NB4 (cell line): ENCODE data around the gene TUBA1C.
A peak's percentile ranks its signal among the peaks of the same experiment; 100 is the strongest.
"Not testable (repeated sequence)": the region's sequence is repeated elsewhere in the genome, so short reads cannot be mapped to it uniquely, and the experiment has no call there.

Experiments used
- DNase-seq: peaks from one replicate; pipeline ENCODE4 v3.0.0; 2010; ENCODE audit warnings: low read depth
- H3K4me3 ChIP-seq: one replicate; pipeline ENCODE4 v1.5.1; 2011; ENCODE audit warnings: mild to moderate bottlenecking, low read depth, low read length, moderate library complexity
- MYC ChIP-seq: IDR thresholded peaks from 2 replicates; pipeline ENCODE4 v1.6.1; 2011; ENCODE audit warnings: low read depth, low read length
- POLR2A ChIP-seq: IDR thresholded peaks from 2 replicates; pipeline ENCODE4 v1.6.1; 2011; ENCODE audit warnings: mild to moderate bottlenecking; ENCODE audit not compliant: insufficient read length; ENCODE audit errors: extremely low read depth
- TF ChIP-seq, protein P1 (sequence below): IDR thresholded peaks from 2 replicates; pipeline ENCODE4 v1.6.1; 2011; ENCODE audit warnings: low read depth, low read length
- TF ChIP-seq, protein P2 (sequence below): IDR thresholded peaks from one replicate; pipeline ENCODE4 v1.5.1; 2012; ENCODE audit warnings: low read depth, low read length

TUBA1C gene

DNA sequence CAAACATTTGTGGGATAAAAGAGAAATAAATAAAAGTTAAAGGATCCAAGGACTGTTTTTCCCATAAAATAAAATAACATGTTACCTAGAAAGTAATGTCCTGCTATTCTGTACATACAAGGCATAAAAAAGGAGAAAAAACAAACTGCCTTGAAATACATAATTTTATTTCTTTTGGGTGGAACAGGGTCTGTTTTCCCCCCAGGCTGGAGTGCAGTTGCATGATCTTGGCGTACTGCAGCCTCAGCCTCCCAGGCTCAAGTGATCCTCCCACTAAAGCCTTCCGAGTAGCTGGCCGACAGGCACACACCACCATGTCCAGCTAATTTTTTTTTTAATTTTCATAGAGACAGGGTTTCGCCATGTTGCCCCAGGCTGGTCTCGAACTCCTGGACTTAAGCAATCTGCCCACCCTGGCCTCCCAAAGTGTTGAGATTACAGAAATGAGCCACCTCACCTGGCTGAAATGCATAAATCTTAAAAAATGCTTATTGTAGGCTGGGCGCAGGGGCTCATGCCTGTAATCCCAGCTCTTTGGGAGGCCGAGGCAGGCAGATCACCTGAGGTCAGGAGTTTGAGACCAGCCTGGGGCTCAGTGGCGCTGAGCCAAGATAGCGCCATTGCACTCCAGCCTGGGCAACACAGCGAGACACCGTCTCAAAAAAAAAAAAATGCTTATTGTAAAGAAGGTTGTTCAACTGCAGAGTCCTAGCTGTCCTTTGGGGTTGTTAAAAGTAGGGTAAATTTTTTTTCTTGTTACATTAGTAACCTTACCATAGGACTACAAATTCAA lies 4.1 kb upstream of the TUBA1C start:
- no peak overlapping the region for H3K4me3 ChIP-seq
- no peak for DNase-seq
- TF ChIP-seq, protein P1, sequence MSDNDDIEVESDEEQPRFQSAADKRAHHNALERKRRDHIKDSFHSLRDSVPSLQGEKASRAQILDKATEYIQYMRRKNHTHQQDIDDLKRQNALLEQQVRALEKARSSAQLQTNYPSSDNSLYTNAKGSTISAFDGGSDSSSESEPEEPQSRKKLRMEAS: no peak
- TF ChIP-seq, protein P2, sequence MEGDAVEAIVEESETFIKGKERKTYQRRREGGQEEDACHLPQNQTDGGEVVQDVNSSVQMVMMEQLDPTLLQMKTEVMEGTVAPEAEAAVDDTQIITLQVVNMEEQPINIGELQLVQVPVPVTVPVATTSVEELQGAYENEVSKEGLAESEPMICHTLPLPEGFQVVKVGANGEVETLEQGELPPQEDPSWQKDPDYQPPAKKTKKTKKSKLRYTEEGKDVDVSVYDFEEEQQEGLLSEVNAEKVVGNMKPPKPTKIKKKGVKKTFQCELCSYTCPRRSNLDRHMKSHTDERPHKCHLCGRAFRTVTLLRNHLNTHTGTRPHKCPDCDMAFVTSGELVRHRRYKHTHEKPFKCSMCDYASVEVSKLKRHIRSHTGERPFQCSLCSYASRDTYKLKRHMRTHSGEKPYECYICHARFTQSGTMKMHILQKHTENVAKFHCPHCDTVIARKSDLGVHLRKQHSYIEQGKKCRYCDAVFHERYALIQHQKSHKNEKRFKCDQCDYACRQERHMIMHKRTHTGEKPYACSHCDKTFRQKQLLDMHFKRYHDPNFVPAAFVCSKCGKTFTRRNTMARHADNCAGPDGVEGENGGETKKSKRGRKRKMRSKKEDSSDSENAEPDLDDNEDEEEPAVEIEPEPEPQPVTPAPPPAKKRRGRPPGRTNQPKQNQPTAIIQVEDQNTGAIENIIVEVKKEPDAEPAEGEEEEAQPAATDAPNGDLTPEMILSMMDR: no peak
- TF ChIP-seq MYC (no peak), POLR2A (no peak)

DNA sequence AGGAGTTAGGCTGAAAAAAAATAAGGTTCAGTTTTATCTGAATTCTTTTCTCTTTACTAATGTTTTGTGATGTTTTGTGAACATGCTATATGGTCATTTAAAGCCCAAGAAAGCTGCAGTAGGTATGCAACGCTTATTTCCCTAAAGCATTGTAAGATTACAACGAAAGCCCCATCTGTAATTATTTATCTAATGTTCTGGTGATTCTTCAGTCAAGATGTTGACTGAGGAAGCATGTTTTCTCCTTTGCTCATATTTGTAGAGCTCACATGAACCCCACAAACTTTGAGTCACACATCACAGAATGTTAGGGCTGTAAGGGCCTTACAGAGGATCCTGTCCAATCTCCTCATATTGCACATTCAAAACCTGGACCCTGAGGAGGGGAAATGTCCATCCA lies 3.2 kb upstream of the TUBA1C start:
- TF ChIP-seq, protein P2: no peak
- TF ChIP-seq, protein P1: no peak
- TF ChIP-seq MYC (no peak), POLR2A (no peak)
- no peak overlapping the region for H3K4me3 ChIP-seq
- DNase-seq: no peak

DNA sequence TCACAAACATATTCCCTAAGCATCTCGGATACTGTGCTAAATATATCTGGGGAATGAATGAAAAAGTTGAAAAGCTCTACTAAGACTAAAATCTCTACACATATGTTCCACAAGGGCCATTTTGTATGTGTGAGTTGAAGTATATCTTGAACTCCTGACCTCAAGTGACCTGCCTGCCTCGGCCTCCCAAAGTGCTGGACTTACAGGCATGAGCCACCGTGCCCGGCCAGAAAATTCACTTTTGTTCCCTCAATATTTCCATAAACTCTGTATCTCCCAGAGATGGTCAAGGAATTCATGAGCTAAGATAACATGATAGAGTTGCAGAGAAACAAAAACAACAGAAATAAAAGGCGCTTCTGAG lies 1.5 kb upstream of the TUBA1C start:
- peak overlapping the region; percentile 93 for H3K4me3 ChIP-seq

DNA sequence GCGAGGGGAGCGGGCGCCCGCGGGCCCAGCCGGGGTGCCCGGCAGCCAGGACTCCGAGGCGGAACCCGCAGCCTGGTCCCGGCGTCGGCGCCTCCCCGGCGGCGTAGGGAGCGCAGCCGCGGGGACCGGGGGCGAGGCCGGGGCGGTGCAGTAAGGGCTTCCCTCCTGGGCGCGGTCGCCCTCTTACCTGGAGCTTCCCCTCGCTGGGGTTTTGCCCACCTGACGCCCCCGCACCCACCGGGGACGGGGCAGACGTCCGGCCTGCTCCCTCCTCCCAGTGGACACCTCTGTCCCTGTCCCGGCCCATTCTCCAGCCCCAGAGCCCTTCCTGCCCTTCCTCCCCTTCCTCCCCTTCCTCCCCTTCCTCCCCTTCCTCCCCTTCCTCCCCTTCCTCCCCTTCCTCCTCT lies 413 bp upstream of the TUBA1C start:
- TF ChIP-seq, protein P1: no peak
- no peak for TF ChIP-seq MYC
- no peak for TF ChIP-seq POLR2A
- TF ChIP-seq, protein P2: no peak
- peak overlapping the region; percentile 93 for H3K4me3 ChIP-seq
- no peak for DNase-seq

More for the DNA sequence above, 1.5 kb upstream of the TUBA1C start:
- DNase-seq: no peak
- TF ChIP-seq, protein P2: no peak
- TF ChIP-seq, protein P1: no peak
- TF ChIP-seq POLR2A: no peak
- TF ChIP-seq MYC: no peak

DNA sequence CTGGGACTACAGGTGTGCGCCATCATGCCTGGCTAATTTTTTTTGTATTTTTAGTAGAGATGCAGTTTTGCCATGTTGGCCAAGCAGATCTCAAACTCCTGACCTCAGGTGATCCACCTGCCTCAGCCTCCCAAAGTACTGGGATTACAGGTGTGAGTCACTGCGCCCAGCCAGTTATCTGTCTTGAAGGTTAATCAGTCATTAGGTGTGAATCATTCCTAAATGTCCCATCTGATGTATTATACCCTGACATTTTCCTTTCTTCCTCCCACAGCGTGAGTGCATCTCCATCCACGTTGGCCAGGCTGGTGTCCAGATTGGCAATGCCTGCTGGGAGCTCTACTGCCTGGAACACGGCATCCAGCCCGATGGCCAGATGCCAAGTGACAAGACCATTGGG lies 4.3 kb downstream of the TUBA1C start:
- not testable (repeated sequence) for H3K4me3 ChIP-seq, DNase-seq

DNA sequence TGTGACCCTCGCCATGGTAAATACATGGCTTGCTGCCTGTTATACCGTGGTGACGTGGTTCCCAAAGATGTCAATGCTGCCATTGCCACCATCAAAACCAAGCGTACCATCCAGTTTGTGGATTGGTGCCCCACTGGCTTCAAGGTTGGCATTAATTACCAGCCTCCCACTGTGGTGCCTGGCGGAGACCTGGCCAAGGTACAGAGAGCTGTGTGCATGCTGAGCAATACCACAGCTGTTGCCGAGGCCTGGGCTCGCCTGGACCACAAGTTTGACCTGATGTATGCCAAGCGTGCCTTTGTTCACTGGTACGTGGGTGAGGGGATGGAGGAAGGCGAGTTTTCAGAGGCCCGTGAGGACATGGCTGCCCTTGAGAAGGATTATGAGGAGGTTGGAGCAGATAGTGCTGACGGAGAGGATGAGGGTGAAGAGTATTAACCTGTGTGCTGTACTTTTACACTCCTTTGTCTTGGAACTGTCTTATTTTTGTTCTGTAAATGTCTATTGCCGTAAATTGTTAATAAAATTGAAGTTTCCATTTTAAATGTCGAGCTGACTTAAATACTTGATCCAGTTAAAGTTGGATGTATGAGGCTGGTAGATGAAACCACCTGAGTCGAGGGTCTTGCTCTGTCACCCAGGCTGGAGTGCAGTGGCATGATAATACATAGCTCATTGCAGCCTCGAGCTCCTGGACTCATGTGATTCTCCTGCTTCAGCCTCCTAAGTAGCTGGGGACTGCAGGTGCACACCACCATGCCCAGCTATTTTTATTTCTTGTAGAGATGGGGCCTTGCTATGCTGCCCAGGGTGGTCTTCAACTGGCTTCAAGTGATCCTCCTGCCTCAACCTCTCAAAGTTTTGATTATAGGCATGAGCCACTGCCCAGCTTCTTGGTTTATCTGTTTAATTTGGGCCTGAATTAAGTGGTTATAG lies 8.2 kb downstream of the TUBA1C start:
- no peak for DNase-seq
- no peak overlapping the region for H3K4me3 ChIP-seq
- no peak for TF ChIP-seq POLR2A
- TF ChIP-seq, protein P1: no peak
- TF ChIP-seq, protein P2: no peak
- no peak for TF ChIP-seq MYC
